Measurements from ENCODE around the gene EXOC8. TPM values are rescaled to one million over a fixed set of nuclear protein-coding genes. Genes with fewer than 3 reads are reported as not detected.

The EXOC8 gene
- total RNA-seq, 1 experiment from 2014 or later = 20.1 TPM

DNA sequence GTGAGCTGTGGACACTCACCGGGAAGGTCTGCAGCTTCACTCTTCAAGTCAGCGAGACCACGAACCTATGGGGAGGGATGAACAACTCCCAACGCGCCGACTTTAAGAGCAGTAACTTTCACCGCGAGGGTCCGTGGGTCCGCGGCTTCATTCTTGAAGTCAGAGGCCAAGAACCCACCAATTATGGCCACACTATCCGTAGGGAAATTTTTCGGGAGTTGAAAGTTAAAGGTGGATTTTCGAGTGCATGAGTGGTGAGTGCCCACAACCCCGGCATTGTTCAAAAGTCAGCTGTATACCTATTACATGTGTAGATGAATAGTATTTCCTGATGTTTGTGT, 19.7 kb downstream of the EXOC8 start:
- DNase-seq (ENCODE audit: extremely low read depth, low read depth) = no peak

GRCh38 chr1:231317306-231318014, 20.2 kb downstream of the EXOC8 start:
- no peak for DNase-seq (ENCODE audit: extremely low read depth, low read depth)

GRCh38 chr1:231315887-231316286, 21.8 kb downstream of the EXOC8 start:
- peak; percentile 59 for DNase-seq (ENCODE audit: extremely low read depth, low read depth)

GRCh38 chr1:231313661-231314060, 24.0 kb downstream of the EXOC8 start:
- no peak for DNase-seq (ENCODE audit: extremely low read depth, low read depth)

GRCh38 chr1:231312432-231312788, 25.2 kb downstream of the EXOC8 start:
- DNase-seq (ENCODE audit: extremely low read depth, low read depth) = no peak

GRCh38 chr1:231311720-231312431, 25.8 kb downstream of the EXOC8 start:
- DNase-seq (ENCODE audit: extremely low read depth, low read depth) = no peak

- DNase-seq (ENCODE audit: extremely low read depth, low read depth) = no peak
Measured at GRCh38 chr1:231310391-231310934, 27.2 kb downstream of the EXOC8 start.

DNA sequence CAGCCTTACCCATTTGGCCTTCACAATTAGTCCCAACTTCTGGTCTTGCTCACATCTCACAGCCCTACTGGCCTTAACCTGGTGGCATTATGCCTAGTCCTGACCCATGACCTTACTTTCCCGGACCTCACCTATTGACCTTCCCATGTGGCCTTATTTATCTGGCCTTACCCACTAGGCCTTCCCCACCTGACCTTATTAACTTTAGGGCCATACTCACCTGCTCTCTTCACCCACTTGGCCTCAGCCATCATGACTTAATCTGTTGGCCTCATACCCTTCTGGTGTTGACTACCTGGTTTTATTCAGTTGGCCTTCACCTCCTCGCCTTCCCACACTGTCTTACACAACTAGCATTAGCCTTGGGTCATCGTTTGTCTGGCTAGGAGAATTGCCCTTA, 35.7 kb downstream of the EXOC8 start:
- DNase-seq (ENCODE audit: extremely low read depth, low read depth) = no peak

DNA sequence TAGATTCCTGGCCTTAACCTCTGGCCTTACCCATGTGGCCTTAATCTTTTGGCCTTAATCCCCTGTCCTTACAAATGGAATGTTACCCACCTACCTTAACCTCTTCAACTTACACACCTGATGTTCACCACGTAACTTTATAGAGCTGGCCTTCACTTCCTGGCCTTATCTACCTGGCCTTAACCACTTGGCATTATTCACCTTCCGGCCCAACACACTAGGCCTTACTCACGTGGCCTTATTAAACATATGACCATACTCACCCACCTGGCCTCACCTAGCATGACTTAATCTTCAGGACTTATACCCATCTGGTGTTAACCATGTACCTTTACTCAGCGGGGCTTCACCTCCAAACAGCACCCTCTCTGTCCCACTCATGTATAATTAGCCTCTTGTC, 41.7 kb downstream of the EXOC8 start:
- no peak for DNase-seq (ENCODE audit: extremely low read depth, low read depth)

GRCh38 chr1:231286603-231287002, 51.0 kb downstream of the EXOC8 start:
- no peak for DNase-seq (ENCODE audit: extremely low read depth, low read depth)

GRCh38 chr1:231284441-231284840, 53.2 kb downstream of the EXOC8 start:
- DNase-seq (ENCODE audit: extremely low read depth, low read depth) = no peak

Other genes with a start within 250 kb of the EXOC8 start
- gene TRIM67, start 175.8 kb downstream of the EXOC8 start, total RNA-seq (2014; rRNA removed; shearing (Covaris generic)) = 0.07 and 0.12 TPM in 2 replicates
- 94.4 and 95.9 TPM in 2 replicates for gene GNPAT, start 96.6 kb downstream of the EXOC8 start, total RNA-seq (2014; rRNA removed; shearing (Covaris generic))
- gene SPRTN, start 441 bp upstream of the EXOC8 start, total RNA-seq (2014; rRNA removed; shearing (Covaris generic)) = 16.7 and 21.4 TPM in 2 replicates
- gene EGLN1, start 84.4 kb upstream of the EXOC8 start, total RNA-seq (2014; rRNA removed; shearing (Covaris generic)) = 70.0 and 77.3 TPM in 2 replicates
- gene TSNAX, start 190.8 kb upstream of the EXOC8 start, total RNA-seq (2014; rRNA removed; shearing (Covaris generic)) = 69.8 and 76.3 TPM in 2 replicates